Inferior parietal cortex (tissue), 1 donor: ENCODE results near the gene ABCB11.
A peak's percentile ranks its signal among the peaks of the same experiment; 100 is the strongest.
"Not testable (repeated sequence)": the region's sequence is repeated elsewhere in the genome, so short reads cannot be mapped to it uniquely, and the experiment has no call there.

Experiments
- DNase-seq: peaks from one replicate; pipeline ENCODE4 v3.0.0-alpha.2; 2016; ENCODE audit errors: extremely low spot score

ABCB11 gene

DNA sequence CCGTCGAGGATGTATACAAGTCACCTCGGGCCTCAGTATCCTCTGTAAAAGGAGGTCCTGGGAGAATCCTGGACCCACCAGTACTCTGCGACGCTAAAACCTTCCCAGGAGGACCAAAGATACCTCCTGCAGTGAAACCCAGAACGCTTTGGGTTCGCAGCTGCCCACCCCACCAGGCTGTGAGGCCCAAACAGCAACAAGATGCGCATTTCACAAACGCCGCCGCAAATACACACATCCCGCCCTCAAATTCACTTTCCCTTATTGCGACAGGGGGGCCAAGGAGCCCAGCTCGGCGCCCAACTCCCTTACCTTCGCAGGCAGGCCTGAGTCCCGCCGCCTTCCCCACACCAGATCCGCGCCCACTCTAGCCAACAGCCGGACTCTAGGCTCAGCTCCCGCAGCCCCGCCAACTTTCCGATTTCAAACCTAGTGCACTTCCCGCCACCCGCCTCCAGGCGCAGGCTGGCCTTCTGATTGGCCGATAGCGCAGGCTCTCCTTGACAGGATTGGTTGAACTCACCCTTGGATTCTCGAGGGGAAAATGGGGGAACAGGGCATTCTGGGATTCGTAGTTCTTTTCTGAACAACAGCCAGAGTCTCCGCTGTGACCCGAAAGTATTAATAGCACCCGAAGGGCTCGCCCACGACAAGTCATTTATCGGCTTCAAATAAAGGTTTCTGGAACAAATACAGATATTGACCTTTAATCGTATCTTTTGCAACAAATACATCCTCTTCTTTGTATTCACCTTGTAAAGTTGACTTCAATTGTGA is 140.9 kb downstream of the ABCB11 start, which contains the start of gene SPC25:
Gene SPC25 (minus strand): TSS at position 425 of the 777 bp plus-strand sequence. CDS start 911 bp downstream, outside the sequence.
- DNase-seq = peak; percentile 95

DNA sequence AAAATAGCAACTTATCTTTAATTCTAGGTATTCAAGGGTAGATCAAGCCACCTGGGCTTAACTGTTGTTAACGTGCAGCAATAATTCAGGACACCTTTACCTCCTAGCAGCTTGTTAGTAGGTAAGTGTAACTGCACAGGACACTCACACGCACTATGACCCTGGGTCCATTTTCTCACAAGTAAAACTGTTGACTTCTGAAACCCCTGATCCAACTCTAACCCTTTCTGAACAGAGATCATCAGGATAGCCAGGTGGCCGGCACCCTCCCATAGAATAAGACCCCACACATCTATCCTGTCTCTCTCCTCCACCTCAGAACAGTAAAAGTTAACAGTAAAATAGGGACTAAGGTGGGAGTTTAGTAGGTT is 141.5 kb downstream of the ABCB11 start:
- no peak for DNase-seq

DNA sequence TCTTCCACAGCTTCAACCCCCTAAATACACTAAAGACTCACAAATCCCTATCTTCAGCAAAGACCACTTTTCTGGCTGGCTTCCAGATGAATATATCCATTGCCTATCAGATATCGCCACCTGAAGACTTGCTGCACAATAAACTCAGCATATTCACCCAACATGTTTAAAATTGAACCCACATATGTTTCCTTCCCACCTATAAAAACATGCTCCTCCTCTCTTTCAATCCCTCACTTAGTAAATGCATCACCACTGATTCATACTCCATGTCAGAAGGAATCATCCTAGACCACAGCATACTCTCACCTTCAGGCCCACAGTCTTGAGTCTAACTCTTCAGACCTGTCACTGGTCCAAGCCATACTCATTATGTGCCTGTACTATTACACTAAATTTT is 146.1 kb downstream of the ABCB11 start:
- no peak for DNase-seq

DNA sequence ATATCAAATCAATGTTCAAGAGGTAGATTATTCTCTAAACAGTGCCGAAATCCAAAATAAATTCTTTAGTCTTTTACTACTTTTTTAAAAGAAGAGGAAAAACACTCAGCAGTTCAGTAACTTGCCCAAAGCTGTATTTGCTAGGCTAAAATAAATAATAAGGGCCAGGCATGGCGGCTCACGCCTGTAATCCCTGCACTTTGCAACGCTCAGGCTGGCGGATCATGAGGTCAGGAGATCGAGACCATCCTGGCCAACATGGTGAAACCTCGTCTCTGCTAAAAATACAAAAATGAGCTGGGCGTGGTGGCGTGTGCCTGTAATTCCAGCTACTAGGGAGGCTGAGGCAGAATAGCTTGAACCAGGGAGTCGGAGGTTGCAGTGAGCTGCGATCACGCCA is 149.0 kb downstream of the ABCB11 start:
- not testable (repeated sequence) for DNase-seq

DNA sequence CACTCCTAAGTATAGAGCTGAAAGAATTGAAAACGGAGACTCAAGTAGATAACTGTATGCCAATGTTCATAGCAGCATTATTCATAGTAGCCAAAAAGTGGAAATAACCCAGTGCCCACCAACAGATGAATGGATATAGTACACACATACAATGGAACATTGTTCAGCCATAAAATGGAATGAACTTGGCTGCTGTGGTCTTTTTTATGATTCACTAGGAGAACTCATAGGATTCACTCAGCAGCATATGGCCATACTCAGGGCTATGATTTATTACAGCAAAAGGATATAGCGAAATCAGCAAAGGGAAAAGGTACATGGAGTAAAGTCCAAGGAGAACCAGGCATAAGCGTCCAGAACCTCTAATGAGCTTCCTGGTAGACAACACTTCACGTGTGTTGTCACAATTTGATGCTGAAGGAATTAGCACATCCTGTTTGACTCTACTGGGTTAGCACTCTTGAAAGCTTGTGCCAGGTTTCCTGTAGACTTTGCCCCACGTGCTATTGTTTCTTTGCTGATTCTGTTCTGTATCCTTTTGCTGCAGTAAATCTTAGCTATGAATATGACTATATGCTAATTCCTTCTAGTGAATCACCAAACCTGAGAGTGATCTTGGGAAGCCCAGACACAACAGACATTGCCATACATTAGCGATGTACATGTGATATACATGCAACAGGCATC is 156.6 kb downstream of the ABCB11 start:
- no peak for DNase-seq

DNA sequence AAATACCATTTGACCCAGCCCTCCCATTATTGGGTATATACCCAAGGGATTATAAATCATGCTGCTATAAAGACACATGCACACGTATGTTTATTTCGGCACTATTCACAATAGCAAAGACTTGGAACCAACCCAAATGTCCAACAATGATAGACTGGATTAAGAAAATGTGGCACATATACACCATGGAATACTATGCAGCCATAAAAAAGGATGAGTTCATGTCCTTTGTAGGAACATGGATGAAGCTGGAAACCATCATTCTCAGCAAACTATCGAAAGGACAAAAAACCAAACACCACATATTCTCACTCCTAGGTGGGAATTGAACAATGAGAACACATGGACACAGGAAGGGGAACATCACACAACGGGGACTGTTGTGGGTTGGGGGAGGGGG is 160.3 kb downstream of the ABCB11 start:
- not testable (repeated sequence) for DNase-seq
